Duodenal mucosa (tissue), 2 donors: Measurements from ENCODE around the gene AFG3L2.
A peak's percentile ranks its signal among the peaks of the same experiment; 100 is the strongest.
"Not testable (repeated sequence)": the region's sequence is repeated elsewhere in the genome, so short reads cannot be mapped to it uniquely, and the experiment has no call there.

Source experiments
- H3K27ac ChIP-seq: one replicate; pipeline ENCODE4 v1.7.0; 2013; ENCODE audit warnings: low read depth, low read length
- H3K27me3 ChIP-seq, 2 donors: one replicate each; pipeline ENCODE4 v1.7.0; 2013; ENCODE audit warnings: low read length in 2 of 2, control low read depth in 1 of 2; ENCODE audit not compliant: insufficient read depth in 2 of 2, control insufficient read depth in 1 of 2
- H3K36me3 ChIP-seq, 2 donors: one replicate each; pipeline ENCODE4 v1.7.0; 2013; ENCODE audit warnings: low read length in 2 of 2, control low read depth in 1 of 2; ENCODE audit not compliant: insufficient read depth in 2 of 2, control insufficient read depth in 1 of 2
- H3K4me1 ChIP-seq, 2 donors: one replicate each; pipeline ENCODE4 v1.7.0; 2013; ENCODE audit warnings: low read length in 2 of 2, control low read depth in 1 of 2; ENCODE audit not compliant: insufficient read depth in 2 of 2, control insufficient read depth in 1 of 2
- H3K4me3 ChIP-seq, 2 donors: one replicate each; pipeline ENCODE4 v1.7.0; 2013; ENCODE audit warnings: low read length in 2 of 2, low read depth in 1 of 2
- H3K9ac ChIP-seq, 2 donors: one replicate each; pipeline ENCODE4 v1.7.0; 2013; ENCODE audit warnings: low read length in 2 of 2, low read depth in 1 of 2
- H3K9me3 ChIP-seq, 2 donors: one replicate each; pipeline ENCODE4 v1.7.0; 2013; ENCODE audit warnings: low read length in 2 of 2, control low read depth in 1 of 2; ENCODE audit not compliant: control insufficient read depth in 1 of 2

Gene AFG3L2

DNA sequence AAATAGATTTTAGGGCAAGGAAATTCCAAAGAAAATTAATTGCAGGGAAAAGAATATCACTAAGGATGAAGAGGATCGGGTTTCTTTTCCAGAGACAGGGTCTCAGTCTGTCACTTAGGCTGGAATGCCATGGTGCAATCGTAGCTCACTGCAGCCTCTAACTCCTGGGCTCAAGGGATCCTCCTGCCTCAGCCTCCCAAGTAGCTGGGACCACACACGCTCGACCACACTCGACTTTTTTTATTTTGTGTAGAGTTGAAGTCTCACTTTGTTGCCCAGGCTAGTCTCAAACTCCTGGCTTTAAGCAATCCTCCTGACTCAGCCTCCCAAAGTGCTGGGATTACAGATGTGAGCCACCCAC lies 1.2 kb upstream of the AFG3L2 start:
- H3K4me1 ChIP-seq, result peaks cover 30 to 37% of the 10 kb centered on the region in 2 donors
- H3K9me3 ChIP-seq, H3K27me3 ChIP-seq, H3K36me3 ChIP-seq: not testable (repeated sequence)
- H3K9ac ChIP-seq, result peak overlapping the region; percentile 71 to 90
- H3K4me3 ChIP-seq, result peak overlapping the region; percentile 91 to 96
- H3K27ac ChIP-seq, result peak overlapping the region; percentile 66

DNA sequence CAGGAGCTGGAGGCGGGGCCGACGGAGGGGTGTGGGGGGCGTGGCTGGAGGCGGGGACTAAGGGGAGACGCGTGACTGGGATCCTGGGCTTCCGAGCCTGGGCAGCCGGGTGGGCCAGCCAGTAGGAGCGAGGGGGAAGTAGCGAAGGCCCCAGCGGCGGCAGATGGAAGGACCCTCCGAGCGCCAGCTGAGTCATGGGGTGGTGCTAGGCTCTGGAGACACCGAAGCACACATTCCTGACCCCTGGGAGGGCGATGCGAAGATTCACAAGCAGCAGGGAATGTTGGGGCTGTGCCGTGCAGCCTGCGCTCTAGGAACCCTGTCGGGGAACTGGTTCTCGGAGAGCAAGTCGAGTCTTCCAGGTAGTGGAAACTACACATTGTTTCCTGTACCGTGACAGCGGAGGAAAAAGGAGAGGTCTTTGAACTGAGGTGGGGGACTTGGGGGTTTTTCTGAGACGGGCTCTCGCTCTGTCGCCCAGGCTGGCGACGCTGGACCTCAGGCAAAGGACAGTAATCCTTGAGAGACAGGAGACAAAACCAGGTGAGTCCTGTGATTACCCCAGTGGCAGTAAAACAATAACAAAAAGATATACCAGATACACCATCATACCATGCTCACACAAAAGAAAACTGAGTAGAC lies 650 bp upstream of the AFG3L2 start:
- peak overlapping the region; percentile 91 to 96 for H3K4me3 ChIP-seq
- no peaks in the 10 kb centered on the region for H3K36me3 ChIP-seq
- no peaks in the 10 kb centered on the region for H3K27me3 ChIP-seq
- H3K4me1 ChIP-seq, result peaks cover 32 to 40% of the 10 kb centered on the region in 2 donors
- H3K27ac ChIP-seq, result peak overlapping the region; percentile 66
- H3K9me3 ChIP-seq, result peaks cover 0 to 2% of the 10 kb centered on the region in 2 donors
- peak overlapping the region; percentile 71 to 90 for H3K9ac ChIP-seq

DNA sequence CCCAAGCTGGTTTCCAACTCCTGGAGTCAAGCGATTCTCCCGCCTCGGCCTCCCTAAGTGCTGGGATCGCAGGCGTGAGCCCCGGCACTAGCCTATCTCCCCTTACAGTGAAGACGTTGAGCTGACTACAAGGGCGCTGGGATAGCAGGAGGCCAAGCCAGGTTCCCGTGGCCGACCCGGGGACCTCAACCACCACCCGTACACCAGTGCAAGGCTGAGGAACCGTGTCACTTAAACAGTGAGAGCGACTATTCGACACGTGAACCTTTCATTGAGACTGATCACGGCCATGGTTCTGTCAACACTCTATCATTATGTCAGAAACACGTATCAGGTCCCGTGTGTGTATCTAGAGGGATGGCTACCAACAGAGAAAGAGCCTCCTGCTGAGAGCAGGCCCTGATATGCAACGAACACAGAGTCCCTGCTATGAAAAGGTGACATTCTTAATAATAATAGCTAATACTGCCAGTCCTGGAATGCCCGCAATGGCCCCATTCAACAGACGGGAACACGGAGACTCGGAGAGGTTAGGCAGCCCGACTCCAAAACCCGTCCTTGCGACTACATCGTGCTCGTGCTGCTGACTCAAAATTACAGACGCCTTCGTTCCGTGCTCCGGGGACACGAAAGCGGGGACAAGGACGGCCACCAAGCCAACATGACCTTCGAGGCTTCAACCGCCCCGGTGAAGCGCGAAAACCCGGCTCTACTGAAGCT lies 833 bp downstream of the AFG3L2 start:
- Histone ChIP-seq H3K4me3 (peak overlapping the region; percentile 94 to 96), H3K27me3 (no peaks in the 10 kb centered on the region), H3K4me1 (peaks cover 42 to 51% of the 10 kb centered on the region in 2 donors), H3K27ac (peak overlapping the region; percentile 100), H3K36me3 (no peaks in the 10 kb centered on the region), H3K9ac (peak overlapping the region; percentile 97 to 100), H3K9me3 (peaks cover 0 to 2% of the 10 kb centered on the region in 2 donors)

DNA sequence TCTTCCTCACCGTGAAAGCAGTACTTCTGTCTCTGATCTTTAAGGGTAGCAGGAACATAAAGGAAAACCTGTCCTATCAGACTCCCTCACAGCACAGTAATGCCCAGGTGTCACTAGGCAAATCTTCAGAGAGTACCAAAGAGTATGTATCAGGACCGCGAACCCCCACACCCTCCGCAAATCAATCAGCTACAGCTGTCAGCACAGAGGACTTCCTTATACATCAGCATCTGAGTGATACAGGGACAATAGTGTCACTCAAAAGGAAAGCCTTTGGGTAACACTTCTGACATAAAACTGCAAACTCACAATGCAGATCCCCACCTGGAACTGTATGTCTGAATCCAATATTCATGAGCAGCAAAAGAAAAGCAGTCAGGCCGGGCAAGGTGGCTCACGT lies 2.6 kb downstream of the AFG3L2 start:
- no peak overlapping the region for H3K9ac ChIP-seq
- peaks cover 42 to 56% of the 10 kb centered on the region in 2 donors for H3K4me1 ChIP-seq
- no peak overlapping the region for H3K27ac ChIP-seq

DNA sequence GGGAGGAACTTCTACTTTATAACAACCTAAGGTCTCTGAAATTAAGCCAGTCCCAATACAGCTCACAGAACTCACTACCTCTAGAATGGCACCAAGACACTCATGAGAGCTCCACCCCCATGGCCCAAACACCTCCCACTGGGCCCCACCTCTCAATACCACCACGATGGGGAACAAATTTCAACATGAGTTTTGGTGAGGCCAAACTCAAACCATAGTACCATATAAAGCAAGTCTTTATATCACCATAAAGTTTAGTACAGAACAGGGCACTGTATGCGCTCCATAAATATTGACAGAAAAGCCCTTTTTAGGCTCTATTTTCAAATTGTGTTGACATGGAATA lies 3.3 kb downstream of the AFG3L2 start:
- H3K4me3 ChIP-seq, result peak overlapping the region; percentile 26 to 53
- no peak overlapping the region for H3K27ac ChIP-seq
- peak overlapping the region; percentile 1 to 27 for H3K9ac ChIP-seq
- peaks cover 5 to 7% of the 10 kb centered on the region in 2 donors for H3K36me3 ChIP-seq
- H3K4me1 ChIP-seq, result peaks cover 42 to 56% of the 10 kb centered on the region in 2 donors
- peaks cover 0 to 2% of the 10 kb centered on the region in 2 donors for H3K9me3 ChIP-seq
- no peaks in the 10 kb centered on the region for H3K27me3 ChIP-seq

More for the DNA sequence above, 2.6 kb downstream of the AFG3L2 start:
- Histone ChIP-seq H3K27me3 (no peaks in the 10 kb centered on the region), H3K36me3 (peaks cover 0 to under 1% of the 10 kb centered on the region in 2 donors), H3K9me3 (peaks cover 0 to 2% of the 10 kb centered on the region in 2 donors), H3K4me3 (peak overlapping the region in 1 of 2 donors; percentile 53)

DNA sequence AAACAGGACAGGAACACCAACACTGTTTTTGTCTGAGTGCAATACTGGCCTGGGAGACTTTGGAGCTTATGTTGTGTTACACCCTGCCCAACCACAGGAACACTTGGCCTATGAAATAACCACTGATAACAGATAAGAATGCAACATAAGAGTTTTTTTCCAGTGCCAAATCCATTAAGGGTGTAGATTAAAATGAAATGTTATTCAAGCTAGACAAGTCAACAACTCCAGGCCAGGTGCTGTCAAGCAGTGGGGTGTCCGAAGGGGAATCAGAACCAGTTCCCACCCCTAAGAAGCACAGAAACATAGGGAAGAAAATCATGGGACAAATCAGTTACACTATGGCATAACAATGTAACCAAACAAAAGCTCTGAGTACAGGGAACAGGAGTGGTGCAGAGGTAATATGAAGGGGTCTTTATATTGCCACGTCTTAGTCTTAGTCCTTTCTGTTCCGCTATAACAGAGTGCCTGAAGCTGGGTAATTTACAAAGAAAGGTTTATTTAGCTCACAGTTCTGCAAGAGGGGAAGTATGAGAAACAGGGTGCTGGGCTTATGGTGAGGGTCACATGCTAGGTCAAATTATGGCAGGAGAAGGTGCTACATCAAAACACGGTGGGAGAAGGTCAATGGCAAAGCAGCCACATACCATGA lies 3.8 kb downstream of the AFG3L2 start:
- H3K27me3 ChIP-seq, result no peaks in the 10 kb centered on the region
- peak overlapping the region; percentile 26 to 53 for H3K4me3 ChIP-seq
- H3K27ac ChIP-seq, result no peak overlapping the region
- peaks cover 42 to 56% of the 10 kb centered on the region in 2 donors for H3K4me1 ChIP-seq
- H3K9ac ChIP-seq, result peak overlapping the region; percentile 1 to 27
- H3K9me3 ChIP-seq, result peaks cover 0 to 2% of the 10 kb centered on the region in 2 donors
- peaks cover 5 to 10% of the 10 kb centered on the region in 2 donors for H3K36me3 ChIP-seq

DNA sequence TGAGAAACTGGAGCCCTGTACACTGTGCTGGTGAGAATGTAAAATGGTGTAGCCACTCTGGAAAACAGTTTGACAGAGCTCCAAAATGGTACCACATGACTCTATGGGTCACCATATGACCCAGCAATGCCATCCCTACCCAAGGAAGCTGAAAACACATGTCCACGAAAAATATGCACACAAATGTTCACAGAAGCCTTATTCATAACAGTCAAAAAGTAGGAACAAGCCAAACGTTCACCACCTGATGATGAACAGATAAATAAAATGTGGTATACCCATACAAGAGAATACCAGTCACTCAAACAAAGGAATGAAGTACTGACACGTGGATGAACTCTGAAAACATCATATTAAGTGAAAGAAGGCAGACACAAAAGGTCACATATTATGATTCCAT lies 4.6 kb downstream of the AFG3L2 start:
- H3K36me3 ChIP-seq, result peaks cover 7 to 16% of the 10 kb centered on the region in 2 donors

DNA sequence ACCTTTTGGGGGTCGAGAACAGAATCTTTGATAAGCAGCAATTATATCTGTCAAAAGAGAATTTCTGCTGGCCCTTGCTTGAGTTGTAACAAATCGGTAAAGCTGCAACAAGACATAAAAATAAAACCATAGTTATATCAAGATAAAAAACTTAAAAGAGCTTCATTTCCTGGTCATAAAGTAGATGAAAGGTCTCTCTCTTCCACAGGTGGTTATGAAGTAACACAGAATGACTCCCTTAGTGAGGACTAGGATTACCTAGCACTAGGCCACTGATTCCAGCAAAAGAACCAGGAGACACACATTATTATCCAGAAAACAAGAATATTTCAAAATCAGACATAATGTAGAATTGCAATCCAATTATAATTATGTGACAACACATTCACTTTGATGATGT lies 5.4 kb downstream of the AFG3L2 start:
- Histone ChIP-seq H3K9me3 (peaks cover 0 to 2% of the 10 kb centered on the region in 2 donors), H3K4me1 (peaks cover 49 to 61% of the 10 kb centered on the region in 2 donors), H3K27me3 (no peaks in the 10 kb centered on the region), H3K36me3 (peaks cover 15 to 25% of the 10 kb centered on the region in 2 donors), H3K4me3 (peak overlapping the region in 1 of 2 donors; percentile 31), H3K27ac (no peak overlapping the region), H3K9ac (no peak overlapping the region)

More for the DNA sequence above, 4.6 kb downstream of the AFG3L2 start:
- Histone ChIP-seq H3K4me3 (peak overlapping the region; percentile 14 to 33), H3K9ac (peak overlapping the region in 1 of 2 donors; percentile 16), H3K27ac (peak overlapping the region; percentile 37), H3K27me3 (no peaks in the 10 kb centered on the region), H3K4me1 (peaks cover 41 to 54% of the 10 kb centered on the region in 2 donors), H3K9me3 (peaks cover 0 to 2% of the 10 kb centered on the region in 2 donors)

DNA sequence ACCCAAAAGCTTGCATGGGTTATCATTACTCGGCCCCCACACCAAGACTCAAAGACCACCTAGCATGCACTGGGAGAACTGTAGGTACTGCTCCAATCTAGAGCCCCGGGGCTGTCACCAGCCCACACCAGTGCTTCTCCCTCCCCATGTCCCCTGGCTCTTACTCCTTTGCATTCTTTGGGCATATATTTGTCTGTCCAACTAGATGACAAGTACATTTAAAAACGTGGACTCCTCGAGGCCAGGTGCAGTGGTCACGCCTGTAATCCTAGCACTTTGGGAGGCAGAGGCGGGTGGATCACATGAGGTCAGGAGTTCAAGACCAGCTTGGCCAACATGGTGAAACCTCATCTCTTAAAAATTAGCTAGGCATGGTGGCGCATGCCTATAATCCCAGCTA lies 7.8 kb downstream of the AFG3L2 start:
- H3K27ac ChIP-seq, result no peak overlapping the region
- peaks cover 45 to 50% of the 10 kb centered on the region in 2 donors for H3K4me1 ChIP-seq
- peaks cover 32 to 43% of the 10 kb centered on the region in 2 donors for H3K36me3 ChIP-seq

DNA sequence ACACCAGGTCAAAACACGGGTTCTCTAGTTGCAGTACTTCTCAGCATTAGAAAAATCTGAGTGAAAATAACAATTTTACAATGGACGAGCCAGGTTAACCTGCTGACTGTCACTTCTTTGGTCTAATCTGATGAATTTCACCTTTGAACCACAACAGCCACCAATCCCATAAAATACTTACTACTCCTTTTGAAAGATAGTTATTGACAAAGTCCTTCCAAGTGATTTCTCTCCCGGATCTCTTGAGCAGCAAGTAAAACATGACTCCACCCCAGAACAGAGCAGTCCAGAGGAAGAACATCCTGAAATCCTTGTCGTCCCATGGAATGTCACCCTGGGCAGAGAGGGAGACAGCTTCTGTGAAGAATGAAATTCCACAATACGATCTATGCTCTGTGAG lies 10.2 kb downstream of the AFG3L2 start:
- H3K36me3 ChIP-seq, result peaks cover 43 to 63% of the 10 kb centered on the region in 2 donors
- no peaks in the 10 kb centered on the region for H3K9me3 ChIP-seq
- H3K27ac ChIP-seq, result no peak overlapping the region
- H3K4me3 ChIP-seq, result no peak overlapping the region
- H3K27me3 ChIP-seq, result no peaks in the 10 kb centered on the region
- peaks cover 33 to 48% of the 10 kb centered on the region in 2 donors for H3K4me1 ChIP-seq
- no peak overlapping the region for H3K9ac ChIP-seq

More for the DNA sequence above, 7.8 kb downstream of the AFG3L2 start:
- Histone ChIP-seq H3K4me3 (no peak overlapping the region), H3K9me3 (no peaks in the 10 kb centered on the region), H3K27me3 (no peaks in the 10 kb centered on the region), H3K9ac (no peak overlapping the region)
